Stimulated activated CD4-positive, alpha-beta T cell treated with anti-CD3 and anti-CD28 coated beads, Interleukin-1b, Interleukin-23, amount 100 ng/mL, for 48 hours (primary cell): Measurements from ENCODE around the gene NDRG3.

Experiments used
- DNase-seq: peaks from one replicate; pipeline ENCODE4 v3.0.0-alpha.2; 2020

The NDRG3 gene

DNA sequence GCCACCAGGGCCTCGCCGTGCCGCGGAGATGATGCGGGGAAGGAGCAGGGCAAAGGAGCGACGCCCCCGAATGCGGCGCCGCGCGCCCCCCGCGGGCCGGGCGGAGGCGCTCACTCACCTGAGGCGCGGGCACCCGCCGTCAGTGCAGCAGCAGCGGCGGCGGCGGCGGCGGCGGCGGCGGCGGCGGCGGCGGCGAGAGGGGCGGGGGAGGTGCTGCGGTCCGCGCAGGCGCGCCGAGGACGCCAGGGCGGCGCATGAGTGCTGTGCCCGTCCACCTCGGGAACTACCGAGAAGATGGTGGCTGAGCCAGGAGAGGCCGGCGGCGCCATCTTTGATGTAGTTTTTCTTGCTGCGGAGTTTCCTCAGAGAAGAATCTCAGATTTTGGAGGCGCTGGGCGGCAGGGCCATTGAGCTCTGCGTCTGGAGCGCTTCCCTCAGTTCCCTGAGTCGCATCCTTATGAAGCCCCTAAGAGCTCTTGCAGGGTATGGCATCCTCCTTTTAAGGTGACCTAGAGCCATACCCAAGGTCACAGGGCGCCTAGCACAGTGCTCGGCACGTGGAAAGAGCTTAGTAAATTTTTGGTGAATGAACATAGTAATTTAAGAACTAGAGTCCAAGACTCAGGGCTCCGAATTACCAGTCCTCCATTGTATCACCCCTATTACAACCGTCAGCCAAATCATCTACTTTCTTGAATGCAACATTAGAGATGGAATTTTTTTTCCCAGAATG, at the start of gene NDRG3:
TSS of gene NDRG3 (minus strand) at position 164 of the 733 bp plus-strand sequence. CDS start 24,355 bp downstream, outside the sequence.
- peak; percentile 94 for DNase-seq

DNA sequence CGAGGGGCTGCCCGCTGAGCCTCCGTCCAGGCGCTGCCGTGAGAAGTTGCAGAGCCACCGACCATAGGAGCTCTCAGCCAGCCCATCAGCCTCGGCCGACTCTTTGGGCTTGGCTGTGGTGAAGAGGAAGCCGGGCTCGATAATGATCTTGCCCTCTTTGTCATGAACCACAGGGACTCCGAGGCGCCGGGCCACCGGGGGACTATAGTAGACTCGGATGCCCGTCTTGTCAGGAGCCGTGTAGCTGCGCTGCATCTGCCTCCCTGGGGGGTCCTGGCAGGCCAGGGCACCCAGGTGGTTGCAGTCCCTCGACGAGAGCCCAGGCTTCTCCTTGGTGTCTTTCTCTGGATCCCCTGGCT, 48.2 kb upstream of the NDRG3 start:
- DNase-seq = no peak

DNA sequence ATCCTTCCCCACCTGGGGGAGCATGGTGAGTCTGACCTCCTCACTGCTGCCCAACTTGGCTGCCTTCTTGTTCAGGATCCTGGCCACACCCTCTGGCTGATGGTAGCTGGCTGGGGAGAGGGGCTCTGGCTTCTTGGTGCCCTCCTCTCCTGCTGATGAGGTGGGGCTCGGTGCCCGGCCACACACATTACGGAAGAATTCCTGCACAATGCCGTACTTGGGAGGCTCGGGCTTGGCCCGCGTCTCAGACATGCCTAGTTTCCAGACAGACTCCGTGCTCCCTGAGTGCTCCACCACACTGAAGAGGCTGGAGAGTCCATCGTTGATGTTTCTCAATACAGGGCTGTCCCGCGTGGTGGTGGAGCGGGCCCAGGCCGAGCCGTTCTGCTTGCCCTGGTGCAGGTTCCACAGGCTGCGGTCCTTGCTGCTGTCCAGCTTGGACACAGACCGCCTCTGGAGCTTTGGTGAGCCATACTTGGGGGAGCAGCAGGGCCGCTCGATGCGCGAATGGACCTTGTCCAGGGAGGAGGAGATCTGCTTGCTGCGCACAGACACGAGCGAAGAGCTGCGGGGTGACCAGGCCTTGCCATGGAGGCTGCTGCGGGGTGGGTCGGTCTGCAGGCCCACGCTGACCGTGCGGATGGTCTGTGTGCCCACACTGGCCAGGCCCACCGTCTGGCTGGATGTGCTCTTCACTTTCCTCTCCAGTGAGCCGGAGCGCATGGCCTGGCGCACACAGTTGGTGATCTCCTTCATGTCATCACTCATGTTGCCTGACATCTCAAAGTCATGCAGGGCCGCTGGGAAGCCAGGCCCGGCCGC, 47.6 kb upstream of the NDRG3 start:
- no peak for DNase-seq

DNA sequence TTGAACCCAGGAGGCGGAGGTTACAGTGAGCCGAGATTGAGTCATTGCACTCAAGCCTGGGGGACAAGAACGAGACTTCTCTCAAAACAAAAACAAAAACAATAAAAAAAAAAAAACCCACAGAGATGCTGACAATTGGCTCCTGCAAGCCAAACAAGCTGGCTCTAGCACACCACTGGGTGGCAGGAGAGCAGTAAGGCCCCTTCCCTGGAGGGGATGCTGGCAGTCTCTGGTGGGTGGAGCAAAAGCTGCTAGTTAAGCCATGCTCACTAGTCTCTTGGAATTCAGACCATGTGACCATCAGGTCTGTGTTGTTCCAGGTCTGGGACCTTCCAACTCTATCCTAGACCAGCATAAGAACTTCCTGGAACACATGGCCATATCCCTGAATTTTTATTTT, 46.5 kb upstream of the NDRG3 start:
- DNase-seq = peak; percentile 8

DNA sequence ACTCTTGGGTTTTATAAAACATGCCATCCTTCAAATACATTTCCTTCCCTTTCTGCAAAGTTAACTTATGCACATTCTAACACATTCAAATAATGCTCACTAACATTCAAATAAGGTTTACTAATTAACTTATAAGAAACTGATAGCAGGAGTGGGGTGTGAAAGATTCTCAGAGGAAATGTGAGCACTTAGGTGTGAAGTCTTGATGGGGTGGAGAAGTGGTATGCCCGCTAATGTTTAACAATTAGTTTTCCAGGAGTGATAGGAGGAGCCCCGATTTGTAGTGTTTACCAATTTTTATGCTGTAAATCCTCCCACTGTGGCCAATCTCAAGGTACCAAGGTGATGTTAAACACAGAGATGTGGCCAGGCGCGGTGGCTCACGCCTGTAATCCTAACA, 46.0 kb upstream of the NDRG3 start:
- DNase-seq = no peak

DNA sequence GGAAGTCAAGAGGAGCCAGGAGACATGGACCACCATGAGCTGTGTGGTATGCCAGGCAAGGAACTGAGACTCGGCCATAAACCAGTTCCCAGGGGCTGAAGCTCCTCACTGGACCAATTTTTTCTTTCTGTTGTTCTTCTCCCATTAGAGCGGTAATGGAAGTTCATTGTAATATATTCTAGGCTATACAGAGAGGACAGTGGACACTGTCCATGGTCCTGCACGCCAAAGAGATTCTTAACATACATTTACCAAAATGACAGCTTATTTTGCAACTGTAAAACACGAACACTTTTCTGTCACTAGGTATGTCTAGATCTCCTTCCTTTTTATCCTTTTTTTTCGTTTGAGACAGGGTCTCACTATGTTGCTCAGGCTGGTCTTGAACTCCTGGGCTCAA, 40.8 kb upstream of the NDRG3 start:
- DNase-seq = no peak

DNA sequence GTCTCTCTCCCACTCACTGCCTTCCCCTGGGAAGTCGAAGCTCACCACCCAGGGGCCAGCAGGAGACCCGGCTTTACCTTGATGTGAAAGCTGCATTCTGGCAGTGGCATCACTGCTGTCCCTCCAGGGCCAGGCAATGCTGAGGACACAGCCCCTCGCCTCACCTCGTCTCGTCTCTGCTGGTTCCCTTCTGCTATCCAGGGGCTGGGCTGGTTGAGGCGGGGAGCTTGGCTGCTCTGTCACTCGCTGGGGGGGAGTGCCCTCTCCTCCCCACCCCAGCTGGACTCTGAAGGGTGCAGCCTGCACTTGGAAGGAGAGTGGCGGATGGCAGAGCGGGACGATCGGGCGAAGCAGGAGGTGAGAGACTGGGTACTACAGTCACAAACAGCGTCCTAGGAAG, 40.4 kb upstream of the NDRG3 start:
- DNase-seq = no peak

DNA sequence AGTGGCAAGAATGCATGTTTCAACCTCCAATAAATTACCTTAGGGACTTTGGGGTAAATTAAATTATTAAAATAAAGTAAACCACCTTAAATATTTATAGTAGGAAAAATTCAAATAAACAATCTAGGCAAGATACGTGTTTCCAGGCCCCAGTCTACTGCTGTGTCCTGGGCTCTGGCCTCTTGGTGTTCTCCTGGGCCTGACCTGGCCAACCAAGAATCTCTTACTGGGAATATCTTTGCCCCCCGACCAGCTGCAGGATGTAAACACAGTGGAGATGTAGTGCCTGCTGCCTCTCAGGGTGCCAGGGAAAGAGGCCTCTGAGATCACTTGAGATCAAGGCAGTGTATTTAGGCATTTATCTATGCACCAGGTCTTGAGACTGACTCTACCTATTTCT, 39.4 kb upstream of the NDRG3 start:
- no peak for DNase-seq

DNA sequence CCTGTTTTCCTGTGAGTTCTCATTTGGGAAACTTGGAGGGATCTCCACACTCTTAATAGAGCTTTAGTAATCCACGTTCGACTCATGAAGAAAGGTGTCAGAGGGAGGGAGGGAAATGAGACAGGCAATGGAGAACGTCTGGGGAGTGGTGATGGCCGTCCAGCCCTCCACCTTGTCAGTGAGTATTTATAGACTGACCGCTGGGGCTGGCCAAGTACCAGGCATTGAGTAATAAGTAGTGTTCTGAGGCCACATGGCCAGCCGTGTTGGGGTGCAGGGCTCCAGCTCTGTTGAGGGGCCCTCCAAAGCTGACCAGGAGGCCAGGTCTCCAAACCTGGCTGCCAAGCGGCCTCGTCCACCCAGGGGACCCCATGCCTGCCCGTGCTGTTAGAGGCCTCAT, 39.0 kb upstream of the NDRG3 start:
- DNase-seq = no peak

DNA sequence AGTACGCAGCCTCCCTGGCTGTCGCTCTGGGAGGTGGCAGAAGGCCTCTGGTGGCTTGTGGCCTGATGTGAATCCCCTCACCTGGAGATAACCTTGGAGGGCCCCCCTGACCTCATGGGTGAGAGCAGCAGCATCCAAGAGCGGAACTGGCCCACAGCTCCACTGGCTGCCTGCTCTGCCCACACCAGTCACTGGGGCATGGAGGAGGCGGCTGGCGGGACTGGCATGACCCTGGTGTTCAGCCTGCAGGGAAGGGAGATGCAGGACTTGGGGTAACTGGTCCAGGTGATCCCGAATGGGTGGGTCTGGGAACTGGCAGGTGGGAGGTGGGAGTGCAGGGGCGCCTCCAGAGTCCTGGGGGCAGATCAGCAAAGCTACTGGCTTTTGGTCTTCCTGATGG, 38.2 kb upstream of the NDRG3 start:
- DNase-seq = no peak

DNA sequence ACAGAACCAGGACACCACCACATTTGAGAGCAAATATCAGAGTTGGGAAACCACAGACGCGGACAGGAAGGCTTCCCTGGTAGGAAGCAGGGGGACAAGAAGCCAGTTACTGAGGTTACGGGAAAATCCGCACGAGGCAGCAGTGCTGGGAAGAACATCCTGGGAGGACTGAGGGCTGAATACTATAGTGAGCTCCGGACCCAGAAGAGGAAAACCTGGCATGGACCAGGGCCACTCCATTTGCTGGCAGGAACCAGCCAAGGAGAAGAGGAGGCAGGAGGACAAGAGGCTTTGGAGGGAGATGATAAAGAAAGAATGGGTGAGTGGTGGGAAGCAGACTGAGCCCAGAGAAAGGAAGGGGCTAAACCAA, 33.8 kb upstream of the NDRG3 start:
- no peak for DNase-seq

DNA sequence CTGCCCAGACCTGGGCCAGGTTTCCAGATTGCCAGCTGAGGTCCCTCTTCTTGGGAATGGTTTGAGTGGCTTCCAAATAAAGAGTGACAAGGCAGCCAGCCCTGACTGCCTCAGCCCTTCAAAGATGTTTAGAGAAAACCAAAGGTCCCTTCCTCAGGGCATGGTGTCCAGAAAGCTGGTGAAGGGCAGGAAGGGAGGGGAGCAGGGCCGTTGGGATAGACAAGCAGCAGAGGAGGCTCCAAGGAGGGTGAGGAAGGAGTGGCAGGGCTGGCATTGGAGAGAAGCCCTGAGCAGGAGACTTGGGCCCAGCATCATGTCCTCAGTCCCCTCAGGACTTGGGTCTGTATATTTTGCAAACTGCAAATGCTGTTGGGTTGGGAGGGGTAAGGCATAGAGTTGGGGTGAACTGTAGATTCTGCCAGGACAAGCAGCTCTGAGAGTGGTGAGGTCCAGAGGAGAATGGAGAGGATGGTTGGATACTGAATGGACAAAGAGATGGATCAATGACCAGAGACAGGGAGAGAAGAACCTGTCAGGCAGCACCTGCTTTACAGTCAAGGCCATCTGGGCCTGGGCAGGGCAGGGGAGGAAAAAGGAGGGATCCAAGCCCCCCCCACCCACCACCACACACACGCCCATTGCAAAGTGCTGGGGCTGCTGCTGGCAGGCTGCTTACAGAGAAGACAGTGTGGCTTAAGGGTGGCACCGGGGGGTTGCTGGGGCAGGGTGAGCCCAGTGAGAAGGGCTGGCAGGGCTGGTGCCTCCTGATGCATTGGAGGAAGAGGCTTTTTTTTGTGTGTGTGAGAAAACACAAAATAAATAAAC, 33.2 kb upstream of the NDRG3 start:
- no peak for DNase-seq

DNA sequence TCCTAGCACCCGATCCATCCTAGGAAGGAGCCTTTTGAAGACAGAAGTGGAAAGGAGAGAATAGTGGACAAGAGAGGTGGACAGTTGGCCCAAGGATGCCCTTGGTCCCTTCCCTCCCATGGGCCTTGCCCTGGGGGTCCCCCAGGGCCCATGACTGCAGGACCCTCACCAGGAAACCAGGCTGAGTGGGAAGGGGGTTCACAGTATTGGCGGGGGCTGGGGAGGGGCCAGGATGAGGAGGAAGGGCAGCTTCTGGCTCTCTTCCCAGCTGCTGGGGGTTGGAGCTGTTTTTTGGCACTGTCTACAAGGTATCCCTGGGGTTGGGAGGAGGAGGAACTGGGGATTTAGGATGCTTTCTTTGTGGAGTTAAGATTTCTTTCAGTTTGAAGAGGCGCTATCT, 31.7 kb upstream of the NDRG3 start:
- DNase-seq = no peak

DNA sequence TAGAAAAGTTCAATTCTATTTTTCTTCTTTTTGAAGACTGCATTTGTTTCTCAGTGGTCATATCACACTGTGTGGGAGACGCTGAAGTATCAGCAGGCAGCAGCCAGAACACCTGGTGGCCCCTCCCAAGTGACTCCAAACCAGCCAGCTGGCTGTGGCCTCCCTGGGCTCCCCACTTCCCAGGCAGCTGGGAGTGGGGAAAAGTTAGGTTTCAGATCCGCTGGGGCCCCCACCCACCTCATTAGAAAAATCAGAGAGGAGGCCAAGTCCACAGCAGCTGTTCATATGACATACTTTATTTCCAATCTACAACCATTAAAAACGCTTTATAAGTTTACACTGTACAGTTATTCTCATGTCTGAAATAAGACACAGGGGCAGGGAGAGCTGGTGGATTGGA, 31.3 kb upstream of the NDRG3 start:
- no peak for DNase-seq

DNA sequence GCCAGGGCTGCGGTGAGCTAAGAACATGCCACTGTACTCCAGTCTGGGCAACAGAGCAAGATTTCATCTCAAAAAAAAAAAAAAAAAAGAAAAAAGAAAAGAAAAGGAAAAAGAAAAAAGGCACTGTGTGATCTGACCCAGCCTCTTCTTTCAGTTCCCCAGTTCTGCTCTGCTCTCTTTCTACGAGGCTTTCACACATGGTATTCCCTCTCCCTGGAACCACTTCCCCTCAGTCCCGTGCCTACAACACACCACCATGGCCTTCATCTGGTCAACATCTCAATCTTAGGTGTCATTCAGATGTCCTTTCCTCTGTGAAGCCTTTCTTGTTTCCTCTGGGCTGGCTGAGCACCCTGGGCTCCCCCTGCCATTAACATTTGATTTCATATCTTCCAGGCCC, 29.9 kb upstream of the NDRG3 start:
- DNase-seq = no peak

DNA sequence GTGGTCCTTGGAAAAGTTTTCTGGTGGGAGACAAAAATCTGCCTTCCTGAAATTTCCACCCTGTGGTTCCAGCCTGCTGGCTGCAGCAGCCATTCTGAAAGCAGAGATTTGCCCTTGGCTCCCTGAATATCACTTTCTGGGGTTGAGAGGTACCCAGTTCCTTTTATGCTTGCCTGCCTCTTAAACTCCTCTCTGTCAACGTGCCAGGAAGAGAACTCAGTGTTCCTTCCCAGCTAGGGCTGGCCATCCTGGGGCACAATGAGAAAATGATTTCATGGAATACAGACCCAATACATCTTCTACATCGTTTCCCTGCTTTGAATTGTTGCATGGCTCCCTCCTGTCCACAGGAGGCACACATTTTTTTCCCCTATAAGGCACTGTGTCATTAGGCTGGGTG, 29.3 kb upstream of the NDRG3 start:
- DNase-seq = no peak

DNA sequence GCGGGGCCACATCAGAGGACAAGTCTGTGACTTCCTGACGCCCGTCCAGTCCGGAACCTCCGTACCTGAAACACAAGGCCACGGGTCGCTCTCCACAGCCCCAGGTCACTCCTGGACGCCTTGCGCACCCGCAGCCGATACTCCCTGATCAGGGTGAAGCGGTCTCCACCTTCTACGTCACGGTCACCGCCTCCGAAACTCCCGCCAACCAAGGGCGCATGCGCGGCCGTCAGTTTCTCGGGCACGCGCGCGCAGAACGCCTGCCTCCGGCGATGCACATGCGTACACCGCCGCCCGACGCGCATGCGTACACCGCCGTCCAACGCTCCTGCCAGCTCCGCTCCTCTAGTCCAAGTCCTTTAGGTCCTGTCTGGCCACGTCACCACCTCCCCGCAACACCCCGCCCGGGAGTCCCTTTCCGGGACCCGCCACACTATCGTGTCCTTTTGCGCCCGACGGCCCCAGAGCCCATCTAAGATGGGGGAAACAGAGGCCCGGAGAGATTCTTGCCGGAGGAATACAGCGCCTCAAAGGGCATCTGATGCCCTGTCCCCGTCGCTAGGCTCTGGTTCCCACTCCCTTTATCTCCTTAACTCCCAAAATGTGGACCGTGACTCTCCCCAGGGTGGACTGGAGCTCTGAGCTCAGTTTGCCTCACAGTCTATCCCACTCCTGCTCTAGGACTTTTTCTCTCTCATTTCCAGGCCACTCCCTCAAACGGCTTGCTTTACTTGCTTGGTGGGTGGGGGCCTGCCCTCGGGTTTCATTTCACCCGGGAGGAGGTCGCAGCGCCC, 27.9 kb upstream of the NDRG3 start, which contains the start of gene DSN1:
TSS of gene DSN1 (minus strand) at position 167 of the 794 bp plus-strand sequence. CDS start 2,305 bp downstream, outside the sequence.
- DNase-seq = peak; percentile 98

DNA sequence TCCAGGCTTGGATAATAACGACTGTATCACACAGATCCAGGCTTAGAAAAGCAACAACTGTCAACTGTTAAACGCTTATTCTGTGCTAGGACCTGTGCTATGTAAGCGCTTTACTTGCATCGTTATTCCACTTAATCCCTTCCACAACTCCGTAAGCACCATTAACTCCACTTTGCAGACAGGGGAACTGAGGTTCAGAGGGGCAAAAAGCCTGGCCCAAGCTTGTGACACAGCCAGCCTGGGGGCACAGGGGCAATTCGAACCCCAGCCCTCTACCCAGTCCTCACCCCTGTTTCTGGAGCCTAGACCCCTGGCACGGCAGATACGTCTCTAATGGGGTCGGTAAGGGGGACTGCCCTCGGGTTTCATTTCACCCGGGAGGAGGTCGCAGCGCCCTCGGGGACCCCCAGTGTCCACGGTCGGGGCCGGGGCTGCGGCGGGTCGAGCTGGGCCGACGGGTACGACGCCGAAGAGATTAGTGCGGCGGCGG, 27.3 kb upstream of the NDRG3 start:
- no peak for DNase-seq

DNA sequence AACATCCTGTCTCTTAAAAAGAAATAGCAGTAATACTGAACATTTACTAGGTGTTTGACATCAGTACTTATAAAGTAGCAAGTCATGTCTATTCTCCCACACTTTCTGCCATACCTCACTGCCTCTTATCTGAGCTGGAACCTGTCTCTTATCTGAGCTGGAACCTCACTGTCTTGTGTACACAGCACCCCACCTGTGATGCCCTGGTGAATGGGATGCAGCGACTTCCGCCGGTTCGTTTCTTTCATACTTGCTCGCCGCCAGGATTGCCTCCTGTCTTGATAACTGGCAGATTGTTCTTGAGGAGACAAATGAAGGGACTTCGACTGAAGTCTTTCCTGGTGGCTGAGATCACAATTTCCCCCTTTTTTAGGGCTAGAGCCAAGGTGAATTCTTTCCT, 24.8 kb upstream of the NDRG3 start:
- DNase-seq = no peak

DNA sequence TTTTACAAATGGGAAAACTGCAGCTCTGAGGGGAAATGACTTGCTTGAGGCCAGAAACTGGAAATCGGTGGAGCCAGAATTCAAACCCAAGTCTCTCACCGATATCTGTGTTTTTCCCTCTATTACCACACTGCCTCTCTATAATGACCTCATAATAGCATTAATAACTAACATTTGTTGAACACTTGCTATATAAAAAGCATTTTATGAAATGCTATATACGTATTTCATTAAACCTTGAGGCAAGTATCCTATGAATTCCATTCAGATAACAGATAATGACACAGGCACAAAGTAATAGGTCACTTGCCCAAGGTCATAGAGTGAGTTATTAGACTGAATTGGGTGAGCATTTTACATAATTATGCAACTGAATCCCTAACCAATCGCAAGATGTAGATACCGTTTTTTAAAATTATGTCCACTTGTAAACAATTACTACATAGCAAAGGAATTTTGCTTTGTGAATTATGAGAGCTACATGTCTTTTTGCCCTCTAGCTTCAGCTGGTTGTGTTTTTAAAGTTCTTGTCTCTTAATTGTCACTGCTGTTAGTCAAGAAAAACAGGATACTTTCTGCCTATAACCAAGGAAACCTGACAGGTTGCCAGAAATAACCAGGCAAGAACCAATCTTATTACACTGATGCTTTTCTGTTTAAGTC, 23.0 kb upstream of the NDRG3 start:
- DNase-seq = no peak

DNA sequence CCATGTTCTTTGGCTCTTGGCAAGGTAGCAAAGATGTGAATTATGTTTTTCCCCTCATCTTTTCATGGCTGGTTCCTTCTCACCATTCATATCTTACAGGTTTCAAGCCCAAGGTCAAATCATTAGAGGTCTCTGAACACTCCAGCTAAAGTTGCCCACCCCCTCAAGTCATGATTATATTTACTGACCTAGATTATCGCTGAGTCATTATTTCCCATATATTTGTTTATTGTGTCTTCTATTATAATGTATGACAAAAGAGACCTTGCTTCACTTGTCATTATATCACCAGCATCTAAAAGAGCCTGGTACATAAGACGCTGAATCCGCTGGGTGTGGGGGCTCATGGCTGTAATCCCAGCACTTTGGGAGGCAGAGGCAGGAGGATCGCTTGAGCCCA, 15.2 kb upstream of the NDRG3 start:
- DNase-seq = no peak

DNA sequence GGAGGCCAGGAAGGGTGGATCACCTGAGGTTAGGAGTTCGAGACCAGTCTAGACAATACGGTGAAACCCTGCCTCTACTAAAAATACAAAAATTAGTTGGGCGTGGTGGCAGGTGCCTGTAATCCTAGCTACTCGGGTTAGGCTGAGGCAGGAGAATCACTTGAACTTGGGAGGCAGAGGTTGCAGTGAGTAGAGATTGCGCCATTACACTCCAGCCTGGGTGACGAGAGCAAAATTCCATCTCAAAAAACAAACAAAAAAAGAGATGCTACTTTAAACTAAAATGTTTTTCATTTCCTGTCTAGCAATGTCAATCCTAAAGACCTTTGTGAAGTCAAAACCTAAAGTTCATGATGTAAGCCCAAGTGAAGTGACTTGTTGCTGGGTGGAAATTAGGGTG, 14.8 kb upstream of the NDRG3 start:
- no peak for DNase-seq
